Measurements from ENCODE around the gene POLR1E. TPM values are rescaled to one million over a fixed set of nuclear protein-coding genes. Genes with fewer than 3 reads are reported as not detected.
"Not testable (repeated sequence)": the region's sequence is repeated elsewhere in the genome, so short reads cannot be mapped to it uniquely, and the experiment has no call there.

Gene POLR1E
- total and polyA plus RNA-seq, 8 donors: 5.5 to 26.4 (median 18.6) TPM

DNA sequence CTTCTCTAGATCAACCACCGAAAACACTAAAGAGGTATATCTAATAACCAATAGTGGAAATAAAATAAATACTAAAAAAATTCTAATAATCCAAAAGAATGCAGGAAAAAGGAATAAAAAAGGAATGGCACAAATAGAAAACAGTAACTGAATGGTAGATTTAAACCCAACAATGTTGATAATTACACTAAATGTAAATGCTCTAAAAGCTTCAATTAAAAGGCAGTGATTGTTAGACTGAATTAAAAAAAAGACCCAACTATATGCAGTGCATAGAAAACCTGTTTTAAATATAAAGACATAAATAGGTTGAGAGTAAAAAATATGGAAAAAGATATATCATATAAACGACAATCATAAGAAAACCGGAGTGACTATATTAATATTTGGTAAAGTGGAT is 11.3 kb upstream of the POLR1E start:
- Histone ChIP-seq H3K4me3 (no peak overlapping the region), H3K27ac (no peak overlapping the region), H3K27me3 (peaks cover 0 to 20% (median 0%) of the 10 kb centered on the region in 3 donors), H3K4me1 (peaks cover 6 to 16% (median 6%) of the 10 kb centered on the region in 4 donors), H3K36me3 (no peaks in the 10 kb centered on the region), H3K9me3 (peaks cover 0 to 9% (median 0%) of the 10 kb centered on the region in 4 donors)
- no peak for DNase-seq
- TF ChIP-seq POLR2AphosphoS5 (IDR thresholded peaks at IDR 0.05) (no peak), POLR2A (IDR thresholded peaks at IDR 0.05) (no peak)
- TF ChIP-seq, protein P1, sequence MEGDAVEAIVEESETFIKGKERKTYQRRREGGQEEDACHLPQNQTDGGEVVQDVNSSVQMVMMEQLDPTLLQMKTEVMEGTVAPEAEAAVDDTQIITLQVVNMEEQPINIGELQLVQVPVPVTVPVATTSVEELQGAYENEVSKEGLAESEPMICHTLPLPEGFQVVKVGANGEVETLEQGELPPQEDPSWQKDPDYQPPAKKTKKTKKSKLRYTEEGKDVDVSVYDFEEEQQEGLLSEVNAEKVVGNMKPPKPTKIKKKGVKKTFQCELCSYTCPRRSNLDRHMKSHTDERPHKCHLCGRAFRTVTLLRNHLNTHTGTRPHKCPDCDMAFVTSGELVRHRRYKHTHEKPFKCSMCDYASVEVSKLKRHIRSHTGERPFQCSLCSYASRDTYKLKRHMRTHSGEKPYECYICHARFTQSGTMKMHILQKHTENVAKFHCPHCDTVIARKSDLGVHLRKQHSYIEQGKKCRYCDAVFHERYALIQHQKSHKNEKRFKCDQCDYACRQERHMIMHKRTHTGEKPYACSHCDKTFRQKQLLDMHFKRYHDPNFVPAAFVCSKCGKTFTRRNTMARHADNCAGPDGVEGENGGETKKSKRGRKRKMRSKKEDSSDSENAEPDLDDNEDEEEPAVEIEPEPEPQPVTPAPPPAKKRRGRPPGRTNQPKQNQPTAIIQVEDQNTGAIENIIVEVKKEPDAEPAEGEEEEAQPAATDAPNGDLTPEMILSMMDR (IDR thresholded peaks at IDR 0.05): no peak
- 81 to 99% (median 96%) methylated on average over 3 of the region's 3 CpGs for WGBS, 5 donors
- intact Hi-C loops (cut with DNase I; ENCODE audit: low total_unique reads): loop anchor here (10.0 kb wide), 1 partner anchor 60 kb away; no protein-coding TSS in a partner anchor

DNA sequence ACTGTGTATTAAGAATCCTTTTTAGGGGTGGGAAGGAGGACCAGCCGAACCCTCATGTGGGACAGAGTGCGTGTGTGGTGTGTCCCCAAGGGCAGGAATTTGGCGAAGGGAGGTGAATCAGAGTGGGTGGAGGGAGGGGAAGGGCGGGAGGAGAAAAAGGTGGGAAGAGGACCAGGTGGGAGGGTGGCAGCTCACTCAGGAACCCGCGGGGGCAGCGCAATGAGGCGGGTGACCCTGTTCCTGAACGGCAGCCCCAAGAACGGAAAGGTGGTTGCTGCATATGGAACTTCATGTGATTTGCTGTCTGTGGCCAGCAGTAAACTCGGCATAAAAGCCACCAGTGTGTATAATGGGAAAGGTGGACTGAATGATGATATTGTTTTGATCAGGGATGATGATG is 8.8 kb upstream of the POLR1E start:
- no peak for DNase-seq
- no peak for TF ChIP-seq POLR2A (IDR thresholded peaks at IDR 0.05)
- no peak for TF ChIP-seq EP300 (IDR thresholded peaks at IDR 0.05)
- TF ChIP-seq, protein P1 (IDR thresholded peaks at IDR 0.05): no peak
- TF ChIP-seq POLR2AphosphoS5 (IDR thresholded peaks at IDR 0.05): no peak
- H3K36me3 ChIP-seq: no peaks in the 10 kb centered on the region
- H3K4me3 ChIP-seq: no peak overlapping the region
- WGBS, 5 donors: 69 to 80% (median 76%) methylated on average over 11 of the region's 11 CpGs
- peaks cover 6 to 11% (median 6%) of the 10 kb centered on the region in 4 donors for H3K4me1 ChIP-seq
- peaks cover 0 to 28% (median 0%) of the 10 kb centered on the region in 3 donors for H3K27me3 ChIP-seq
- peaks cover 0 to 9% (median 0%) of the 10 kb centered on the region in 4 donors for H3K9me3 ChIP-seq
- intact Hi-C loops (cut with DNase I; ENCODE audit: low total_unique reads): loop anchor here (10.0 kb wide), 1 partner anchor 62 kb away; no protein-coding TSS in a partner anchor
- H3K27ac ChIP-seq: no peak overlapping the region

- peaks cover 4 to 10% (median 4%) of the 10 kb centered on the region in 4 donors for H3K4me1 ChIP-seq
- peaks cover 0 to 30% (median 0%) of the 10 kb centered on the region in 3 donors for H3K27me3 ChIP-seq
- H3K4me3 ChIP-seq, DNase-seq, H3K27ac ChIP-seq, H3K36me3 ChIP-seq, H3K9me3 ChIP-seq: not testable (repeated sequence)
- intact Hi-C loops (cut with DNase I; ENCODE audit: low total_unique reads): loop anchor here (10.0 kb wide), 1 partner anchor 63 kb away; no protein-coding TSS in a partner anchor
- 74 to 86% (median 77%) methylated on average over 4 of the region's 4 CpGs for whole genome bisulfite sequencing, 5 donors
Measured at GRCh38 chr9:37477443-37477842, 8.3 kb upstream of the POLR1E start.

DNA sequence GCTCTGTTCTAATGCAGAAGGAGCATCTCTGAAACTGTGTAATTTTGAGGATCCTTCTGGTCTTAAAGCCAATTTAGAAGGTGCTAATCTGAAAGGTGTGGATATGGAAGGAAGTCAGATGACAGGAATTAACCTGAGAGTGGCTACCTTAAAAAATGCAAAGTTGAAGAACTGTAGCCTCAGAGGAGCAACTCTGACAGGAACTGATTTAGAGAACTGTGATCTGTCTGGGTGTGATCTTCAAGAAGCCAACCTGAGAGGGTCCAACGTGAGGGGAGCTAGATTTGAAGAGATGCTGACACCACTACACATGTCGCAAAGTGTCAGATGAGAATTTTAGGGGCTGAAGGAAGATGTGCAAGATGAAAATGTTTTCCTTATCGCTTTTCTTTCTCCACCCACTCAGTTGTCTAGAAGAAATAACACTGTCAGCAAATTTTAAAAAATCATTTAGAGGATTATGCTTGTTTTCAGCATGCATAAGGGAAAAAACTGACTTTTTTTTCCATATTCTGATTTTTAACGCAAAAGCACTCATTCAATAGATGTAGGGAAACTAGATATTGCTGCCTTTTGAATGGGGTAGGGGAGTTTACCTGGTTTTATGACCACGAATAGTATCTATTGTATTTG is 7.6 kb upstream of the POLR1E start:
- not testable (repeated sequence) for H3K4me1 ChIP-seq, H3K36me3 ChIP-seq, H3K4me3 ChIP-seq, H3K9me3 ChIP-seq, DNase-seq, H3K27ac ChIP-seq
- WGBS, 5 donors: 61 to 69% (median 69%) methylated on average over 5 of the region's 5 CpGs
- intact Hi-C loops (cut with DNase I; ENCODE audit: low total_unique reads): loop anchor here (10.0 kb wide), 1 partner anchor 63 kb away; no protein-coding TSS in a partner anchor
- H3K27me3 ChIP-seq: peaks cover 0 to 30% (median 0%) of the 10 kb centered on the region in 3 donors

- Histone ChIP-seq H3K4me3 (no peak overlapping the region), H3K4me1 (peaks cover 5 to 15% (median 7%) of the 10 kb centered on the region in 4 donors), H3K36me3 (no peaks in the 10 kb centered on the region), H3K27me3 (peaks cover 0 to 30% (median 0%) of the 10 kb centered on the region in 3 donors), H3K27ac (no peak overlapping the region), H3K9me3 (no peaks in the 10 kb centered on the region)
- 80 to 88% (median 85%) methylated on average over 3 of the region's 3 CpGs for whole genome bisulfite sequencing, 5 donors
- DNase-seq: no peak
- TF ChIP-seq EP300 (IDR thresholded peaks at IDR 0.05) (no peak), POLR2A (IDR thresholded peaks at IDR 0.05) (no peak), POLR2AphosphoS5 (IDR thresholded peaks at IDR 0.05) (no peak)
- TF ChIP-seq, protein P1 (IDR thresholded peaks at IDR 0.05): no peak
- intact Hi-C loops (cut with DNase I; ENCODE audit: low total_unique reads): no loop called here
Measured at GRCh38 chr9:37480759-37481158, 5.0 kb upstream of the POLR1E start.

Measured in stomach (tissue), 9 donors.